HEK293 (cell line): ENCODE data around the gene BLOC1S6.

ENCODE experiments used
- CTCF ChIA-PET: fragments of 350-600 bp; formaldehyde crosslinking; extraction: SDS; loops from one replicate; lab custom pipeline; 2021; ENCODE audit warnings: antibody characterized with exemption; lab: Yijun Ruan, JAX
- POLR2A ChIA-PET: fragments of 300-600 bp; formaldehyde crosslinking; extraction: SDS; loops from one replicate; lab custom pipeline; 2020; ENCODE audit warnings: antibody characterized with exemption, inconsistent platforms; lab: Yijun Ruan, JAX
- H3K27ac ChIP-seq: fragments of 200-500 bp; sonication (Bioruptor generic); 2 replicates; pipeline ENCODE4 v1.5.1; 2014; ENCODE audit warnings: low read depth, low read length, control low read depth, inconsistent platforms; ENCODE audit errors: extremely low read depth
- H3K36me3 ChIP-seq, 2 experiments: fragments of 200-500 bp in 1 of 2; sonication (Bioruptor generic) in 1 of 2; 1 replicate in 1 of 2; 2 replicates in 1 of 2; pipeline ENCODE4 v1.5.1; 2014 to 2017; ENCODE audit warnings: inconsistent platforms in 2 of 2, low read length in 2 of 2; ENCODE audit not compliant: control insufficient read depth in 2 of 2, insufficient read depth in 1 of 2
- H3K4me1 ChIP-seq: fragments of 200-500 bp; sonication (Bioruptor generic); 2 replicates; pipeline ENCODE4 v1.5.1; 2014; ENCODE audit warnings: mild to moderate bottlenecking, low read length, inconsistent platforms; ENCODE audit not compliant: control insufficient read depth, insufficient read depth
- H3K4me3 ChIP-seq: 2 replicates; pipeline ENCODE4 v1.5.1; 2011; ENCODE audit warnings: low read depth, mild to moderate bottlenecking, control low read depth, low read length, moderate library complexity
- H3K9me3 ChIP-seq: fragments of 200-500 bp; sonication (Bioruptor generic); 2 replicates; pipeline ENCODE4 v1.5.1; 2014; ENCODE audit warnings: low read depth, low read length, inconsistent platforms; ENCODE audit not compliant: control insufficient read depth, insufficient read depth
- HOXD13 ChIP-seq: sonication (generic); formaldehyde crosslinking; IDR thresholded peaks from 2 replicates; pipeline ENCODE4 v1.8.0; 2022; ENCODE audit warnings: missing genetic modification reagents, borderline replicate concordance
- PATZ1 ChIP-seq: fragments of 450-650 bp; formaldehyde crosslinking; IDR thresholded peaks from 2 replicates; pipeline ENCODE4 v1.5.1; 2016; ENCODE audit warnings: missing biosample characterization, missing genetic modification characterization
- PBX3 ChIP-seq: sonication (generic); formaldehyde crosslinking; IDR thresholded peaks from 2 replicates; pipeline ENCODE4 v1.8.1; 2022; ENCODE audit warnings: mild to moderate bottlenecking, moderate library complexity, missing genetic modification reagents
- SCRT2 ChIP-seq: fragments of 450-650 bp; formaldehyde crosslinking; IDR thresholded peaks from 2 replicates; pipeline ENCODE4 v1.5.1; 2016; ENCODE audit warnings: missing biosample characterization, missing genetic modification characterization
- ZBTB1 ChIP-seq: fragments of 450-650 bp; formaldehyde crosslinking; IDR thresholded peaks from 2 replicates; pipeline ENCODE4 v1.5.1; 2016; ENCODE audit warnings: missing biosample characterization, missing genetic modification characterization
- ZFP69B ChIP-seq: fragments of 450-650 bp; formaldehyde crosslinking; IDR thresholded peaks from 2 replicates; pipeline ENCODE4 v1.5.1; 2016; ENCODE audit warnings: missing biosample characterization, missing genetic modification characterization
- ZNF10 ChIP-seq: fragments of 450-650 bp; formaldehyde crosslinking; IDR thresholded peaks from 2 replicates; pipeline ENCODE4 v1.5.1; 2017; ENCODE audit warnings: missing biosample characterization, missing genetic modification characterization
- ZNF146 ChIP-seq: fragments of 450-650 bp; formaldehyde crosslinking; IDR thresholded peaks from 2 replicates; pipeline ENCODE4 v1.5.1; 2016; ENCODE audit warnings: missing biosample characterization, missing genetic modification characterization
- ZNF18 ChIP-seq: fragments of 450-650 bp; formaldehyde crosslinking; IDR thresholded peaks from 2 replicates; pipeline ENCODE4 v1.5.1; 2016; ENCODE audit warnings: missing biosample characterization, missing genetic modification characterization
- ZNF211 ChIP-seq: fragments of 450-650 bp; formaldehyde crosslinking; IDR thresholded peaks from 2 replicates; pipeline ENCODE4 v1.5.1; 2016; ENCODE audit warnings: low read depth, missing biosample characterization, missing genetic modification characterization
- ZNF23 ChIP-seq: fragments of 450-650 bp; formaldehyde crosslinking; IDR thresholded peaks from 2 replicates; pipeline ENCODE4 v1.5.1; 2016; ENCODE audit warnings: missing biosample characterization, missing genetic modification characterization, borderline replicate concordance
- ZNF354C ChIP-seq: fragments of 450-650 bp; formaldehyde crosslinking; IDR thresholded peaks from 2 replicates; pipeline ENCODE4 v1.5.1; 2016; ENCODE audit warnings: missing biosample characterization, missing genetic modification characterization, low read depth, borderline replicate concordance
- ZNF394 ChIP-seq: fragments of 450-650 bp; formaldehyde crosslinking; IDR thresholded peaks from 2 replicates; pipeline ENCODE4 v1.5.1; 2016; ENCODE audit warnings: missing biosample characterization, missing genetic modification characterization, mild to moderate bottlenecking, moderate library complexity, borderline replicate concordance
- ZNF433 ChIP-seq: fragments of 450-650 bp; formaldehyde crosslinking; IDR thresholded peaks from 2 replicates; pipeline ENCODE4 v1.5.1; 2016; ENCODE audit warnings: missing biosample characterization, missing genetic modification characterization, low read depth
- ZNF449 ChIP-seq: fragments of 450-650 bp; formaldehyde crosslinking; IDR thresholded peaks from 2 replicates; pipeline ENCODE4 v1.5.1; 2017; ENCODE audit warnings: missing biosample characterization, mild to moderate bottlenecking, missing genetic modification characterization, moderate library complexity
- ZNF473 ChIP-seq: fragments of 450-650 bp; formaldehyde crosslinking; IDR thresholded peaks from 2 replicates; pipeline ENCODE4 v1.5.1; 2017; ENCODE audit warnings: missing biosample characterization, missing genetic modification characterization
- ZNF548 ChIP-seq: fragments of 450-650 bp; formaldehyde crosslinking; IDR thresholded peaks from 2 replicates; pipeline ENCODE4 v1.5.1; 2016; ENCODE audit warnings: missing biosample characterization, missing genetic modification characterization
- ZNF580 ChIP-seq: fragments of 450-650 bp; formaldehyde crosslinking; IDR thresholded peaks from 2 replicates; pipeline ENCODE4 v1.5.1; 2016; ENCODE audit warnings: missing biosample characterization, missing genetic modification characterization
- ZNF629 ChIP-seq: fragments of 450-650 bp; formaldehyde crosslinking; IDR thresholded peaks from 2 replicates; pipeline ENCODE4 v1.5.1; 2017; ENCODE audit warnings: missing biosample characterization, missing genetic modification characterization
- ZNF654 ChIP-seq: fragments of 450-650 bp; formaldehyde crosslinking; IDR thresholded peaks from 2 replicates; pipeline ENCODE4 v1.5.1; 2016; ENCODE audit warnings: low read depth, missing biosample characterization, missing genetic modification characterization
- ZNF768 ChIP-seq: fragments of 450-650 bp; formaldehyde crosslinking; IDR thresholded peaks from 2 replicates; pipeline ENCODE4 v1.5.1; 2018; ENCODE audit warnings: missing biosample characterization, mild to moderate bottlenecking, missing genetic modification characterization
- ZNF777 ChIP-seq: fragments of 450-650 bp; formaldehyde crosslinking; IDR thresholded peaks from 2 replicates; pipeline ENCODE4 v1.5.1; 2017; ENCODE audit warnings: missing biosample characterization, missing genetic modification characterization, borderline replicate concordance

Gene BLOC1S6

GRCh38 chr15:45572617-45573016 lies 14.6 kb upstream of the BLOC1S6 start:
- Histone ChIP-seq H3K4me3 (no peak overlapping the region), H3K9me3 (no peaks in the 10 kb centered on the region), H3K4me1 (no peaks in the 10 kb centered on the region), H3K36me3 (no peaks in the 10 kb centered on the region), H3K27ac (no peak overlapping the region)
- CTCF ChIA-PET: no interaction called here
- POLR2A ChIA-PET: no interaction called here
- TF ChIP-seq ZNF548 (tag by site-specific recombination): no peak
- no peak for TF ChIP-seq ZNF580 (tag by site-specific recombination)
- no peak for TF ChIP-seq ZNF449 (tag by site-specific recombination)
- no peak for TF ChIP-seq ZNF768 (tag by site-specific recombination)
- no peak for TF ChIP-seq ZNF146 (tag by site-specific recombination)
- TF ChIP-seq ZNF394 (tag by site-specific recombination): no peak
- TF ChIP-seq SCRT2 (tag by site-specific recombination): no peak
- TF ChIP-seq ZNF433: no peak
- no peak for TF ChIP-seq ZNF18
- TF ChIP-seq ZNF473 (tag by site-specific recombination): no peak
- TF ChIP-seq ZNF654: no peak
- TF ChIP-seq ZNF777 (tag by site-specific recombination): no peak
- no peak for TF ChIP-seq PATZ1 (tag by site-specific recombination)
- no peak for TF ChIP-seq HOXD13 (CRISPR knock-in tag)
- TF ChIP-seq ZFP69B (tag by site-specific recombination): no peak
- no peak for TF ChIP-seq ZNF10 (tag by site-specific recombination)
- TF ChIP-seq ZNF23 (tag by site-specific recombination): no peak
- TF ChIP-seq ZBTB1 (tag by site-specific recombination): no peak

- POLR2A ChIA-PET: no interaction called here
- H3K9me3 ChIP-seq: no peaks in the 10 kb centered on the region
- CTCF ChIA-PET: interaction anchor here (0.6 kb wide), 1 partner anchor 16 kb away, joined by 3 read pairs; no protein-coding TSS in a partner anchor
Measured at GRCh38 chr15:45573961-45574629, 13.1 kb upstream of the BLOC1S6 start.

More at GRCh38 chr15:45573961-45574629, 13.1 kb upstream of the BLOC1S6 start:
- no peaks in the 10 kb centered on the region for H3K36me3 ChIP-seq
- no peak overlapping the region for H3K27ac ChIP-seq
- H3K4me1 ChIP-seq: no peaks in the 10 kb centered on the region
- TF ChIP-seq ZNF629 (tag by site-specific recombination) (no peak), ZNF768 (tag by site-specific recombination) (no peak), ZNF354C (tag by site-specific recombination) (no peak), ZNF211 (no peak), PBX3 (CRISPR knock-in tag) (no peak)
- TF ChIP-seq, all 188 proteins: peak for 0
- no peak overlapping the region for H3K4me3 ChIP-seq
